ENCODE results near the gene RPL3.
"Not testable (repeated sequence)": the region's sequence is repeated elsewhere in the genome, so short reads cannot be mapped to it uniquely, and the experiment has no call there.

RPL3 gene

GRCh38 chr22:39319284-39320022 is at the start of gene RPL3:
TSS of gene RPL3 (minus strand) at chr22:39319623. CDS start at chr22:39319597, 26 bp downstream.
- DNase-seq (ENCODE audit: low read depth): peak; percentile 94

GRCh38 chr22:39369186-39369585 is 49.8 kb upstream of the RPL3 start:
- DNase-seq (ENCODE audit: low read depth): no peak

- no peak for DNase-seq (ENCODE audit: low read depth)
These were observed 49.1 kb upstream of the RPL3 start for GRCh38 chr22:39368461-39368911.

GRCh38 chr22:39367035-39367434 is 47.6 kb upstream of the RPL3 start:
- no peak for DNase-seq (ENCODE audit: low read depth)

- no peak for DNase-seq (ENCODE audit: low read depth)
These were observed 46.0 kb upstream of the RPL3 start for GRCh38 chr22:39365492-39365780.

- DNase-seq (ENCODE audit: low read depth): no peak
These were observed 45.5 kb upstream of the RPL3 start for GRCh38 chr22:39364714-39365491.

- no peak for DNase-seq (ENCODE audit: low read depth)
These were observed 44.5 kb upstream of the RPL3 start for GRCh38 chr22:39363751-39364515.

- DNase-seq (ENCODE audit: low read depth): no peak
These were observed 43.5 kb upstream of the RPL3 start for GRCh38 chr22:39362932-39363331.

GRCh38 chr22:39362271-39362670 is 42.8 kb upstream of the RPL3 start:
- DNase-seq (ENCODE audit: low read depth): no peak

GRCh38 chr22:39361496-39361895 is 42.1 kb upstream of the RPL3 start:
- DNase-seq (ENCODE audit: low read depth): no peak

GRCh38 chr22:39360674-39361413 is 41.4 kb upstream of the RPL3 start:
- DNase-seq (ENCODE audit: low read depth): no peak

GRCh38 chr22:39360242-39360641 is 40.8 kb upstream of the RPL3 start:
- DNase-seq (ENCODE audit: low read depth): no peak

- no peak for DNase-seq (ENCODE audit: low read depth)
These were observed 40.3 kb upstream of the RPL3 start for GRCh38 chr22:39359659-39360195.

- DNase-seq (ENCODE audit: low read depth): not testable (repeated sequence)
These were observed 38.8 kb upstream of the RPL3 start for GRCh38 chr22:39358197-39358596.

GRCh38 chr22:39357110-39358108 is 38.0 kb upstream of the RPL3 start:
- DNase-seq (ENCODE audit: low read depth): not testable (repeated sequence)

GRCh38 chr22:39356464-39356863 is 37.0 kb upstream of the RPL3 start:
- DNase-seq (ENCODE audit: low read depth): no peak

GRCh38 chr22:39355805-39356204 is 36.4 kb upstream of the RPL3 start:
- not testable (repeated sequence) for DNase-seq (ENCODE audit: low read depth)

GRCh38 chr22:39355080-39355479 is 35.7 kb upstream of the RPL3 start:
- DNase-seq (ENCODE audit: low read depth): no peak

- DNase-seq (ENCODE audit: low read depth): no peak
These were observed 33.9 kb upstream of the RPL3 start for GRCh38 chr22:39353346-39353745.

GRCh38 chr22:39352306-39352891 is 33.0 kb upstream of the RPL3 start:
- no peak for DNase-seq (ENCODE audit: low read depth)
